Measurements from ENCODE around the gene SLC29A1. TPM values are rescaled to one million over a fixed set of nuclear protein-coding genes. Genes with fewer than 3 reads are reported as not detected.
"Not testable (repeated sequence)": the region's sequence is repeated elsewhere in the genome, so short reads cannot be mapped to it uniquely, and the experiment has no call there.

The SLC29A1 gene
- total RNA-seq, 1 donor = 26.9 TPM

- DNase-seq (ENCODE audit: low read depth in 2 of 3, low spot score in 2 of 3) = peak; percentile 51 to 92 (median 89)
Measured at GRCh38 chr6:44221291-44221960, 2.0 kb upstream of the SLC29A1 start.

- DNase-seq (ENCODE audit: low read depth in 2 of 3, low spot score in 2 of 3) = no peak
Measured at GRCh38 chr6:44221961-44222335, 1.4 kb upstream of the SLC29A1 start.

GRCh38 chr6:44222486-44223318 is 693 bp upstream of the SLC29A1 start:
- no peak for DNase-seq (ENCODE audit: low read depth in 2 of 3, low spot score in 2 of 3)

- DNase-seq (ENCODE audit: low read depth in 2 of 3, low spot score in 2 of 3) = no peak
Measured at GRCh38 chr6:44224029-44224964, 902 bp downstream of the SLC29A1 start.

- DNase-seq (ENCODE audit: low read depth in 2 of 3, low spot score in 2 of 3) = no peak
Measured at GRCh38 chr6:44224965-44225305, 1.5 kb downstream of the SLC29A1 start.

- DNase-seq (ENCODE audit: low read depth in 2 of 3, low spot score in 2 of 3) = no peak
Measured at GRCh38 chr6:44225579-44226325, 2.4 kb downstream of the SLC29A1 start.

GRCh38 chr6:44226368-44227147 is 3.2 kb downstream of the SLC29A1 start:
- no peak for DNase-seq (ENCODE audit: low read depth in 2 of 3, low spot score in 2 of 3)

GRCh38 chr6:44227148-44227793 is 3.9 kb downstream of the SLC29A1 start:
- DNase-seq (ENCODE audit: low read depth in 2 of 3, low spot score in 2 of 3) = no peak

GRCh38 chr6:44228031-44228430 is 4.6 kb downstream of the SLC29A1 start:
- DNase-seq (ENCODE audit: low read depth in 2 of 3, low spot score in 2 of 3) = no peak

- DNase-seq (ENCODE audit: low read depth in 2 of 3, low spot score in 2 of 3) = no peak
Measured at GRCh38 chr6:44228433-44228832, 5.0 kb downstream of the SLC29A1 start.

- no peak for DNase-seq (ENCODE audit: low read depth in 2 of 3, low spot score in 2 of 3)
Measured at GRCh38 chr6:44228836-44229235, 5.4 kb downstream of the SLC29A1 start.

GRCh38 chr6:44229376-44230033 is 6.1 kb downstream of the SLC29A1 start:
- no peak for DNase-seq (ENCODE audit: low read depth in 2 of 3, low spot score in 2 of 3)

- no peak for DNase-seq (ENCODE audit: low read depth in 2 of 3, low spot score in 2 of 3)
Measured at GRCh38 chr6:44230034-44230675, 6.8 kb downstream of the SLC29A1 start.

- not testable (repeated sequence) for DNase-seq (ENCODE audit: low read depth in 2 of 3, low spot score in 2 of 3)
Measured at GRCh38 chr6:44231426-44231825, 8.0 kb downstream of the SLC29A1 start.

GRCh38 chr6:44232676-44233566 is 9.5 kb downstream of the SLC29A1 start:
- peak in 1 of 3 donors; percentile 46 for DNase-seq (ENCODE audit: low read depth in 2 of 3, low spot score in 2 of 3)

GRCh38 chr6:44233567-44234100 is 10.2 kb downstream of the SLC29A1 start:
- no peak for DNase-seq (ENCODE audit: low read depth in 2 of 3, low spot score in 2 of 3)

Measured in hematopoietic multipotent progenitor cell (in vitro differentiated cells).